VCaP (cell line): ENCODE results near the gene EML3.

Source experiments
- H3K27ac ChIP-seq: fragments of 450-650 bp; 2 replicates; pipeline ENCODE4 v1.5.1; 2017
- TF ChIP-seq, protein P1 (sequence below): fragments of 450-650 bp; conservative IDR thresholded peaks from 2 replicates; pipeline ENCODE4 v1.5.1; 2017; ENCODE audit warnings: mild to moderate bottlenecking, moderate library complexity

EML3 gene

DNA sequence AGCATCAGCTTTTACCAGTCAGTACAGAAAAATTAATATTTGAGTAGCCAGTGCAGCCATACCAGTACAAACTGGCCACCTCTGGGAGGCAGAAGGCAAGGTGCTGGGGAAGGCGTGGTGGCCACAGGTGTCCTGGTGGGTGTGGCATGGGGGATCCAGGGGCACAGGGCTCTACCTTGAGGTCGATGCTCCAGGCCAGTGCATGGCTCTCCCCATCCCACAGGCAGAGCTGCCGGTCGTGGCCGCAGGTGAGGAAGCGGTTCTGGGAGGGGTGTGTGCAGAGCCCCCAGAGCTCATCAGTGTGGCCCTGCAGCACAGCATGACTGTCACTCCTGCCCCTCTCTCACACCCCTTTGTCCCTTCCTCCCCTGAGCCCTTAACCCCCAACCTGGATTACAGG is 7.1 kb downstream of the EML3 start:
- TF ChIP-seq, protein P1, sequence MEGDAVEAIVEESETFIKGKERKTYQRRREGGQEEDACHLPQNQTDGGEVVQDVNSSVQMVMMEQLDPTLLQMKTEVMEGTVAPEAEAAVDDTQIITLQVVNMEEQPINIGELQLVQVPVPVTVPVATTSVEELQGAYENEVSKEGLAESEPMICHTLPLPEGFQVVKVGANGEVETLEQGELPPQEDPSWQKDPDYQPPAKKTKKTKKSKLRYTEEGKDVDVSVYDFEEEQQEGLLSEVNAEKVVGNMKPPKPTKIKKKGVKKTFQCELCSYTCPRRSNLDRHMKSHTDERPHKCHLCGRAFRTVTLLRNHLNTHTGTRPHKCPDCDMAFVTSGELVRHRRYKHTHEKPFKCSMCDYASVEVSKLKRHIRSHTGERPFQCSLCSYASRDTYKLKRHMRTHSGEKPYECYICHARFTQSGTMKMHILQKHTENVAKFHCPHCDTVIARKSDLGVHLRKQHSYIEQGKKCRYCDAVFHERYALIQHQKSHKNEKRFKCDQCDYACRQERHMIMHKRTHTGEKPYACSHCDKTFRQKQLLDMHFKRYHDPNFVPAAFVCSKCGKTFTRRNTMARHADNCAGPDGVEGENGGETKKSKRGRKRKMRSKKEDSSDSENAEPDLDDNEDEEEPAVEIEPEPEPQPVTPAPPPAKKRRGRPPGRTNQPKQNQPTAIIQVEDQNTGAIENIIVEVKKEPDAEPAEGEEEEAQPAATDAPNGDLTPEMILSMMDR, result no peak

DNA sequence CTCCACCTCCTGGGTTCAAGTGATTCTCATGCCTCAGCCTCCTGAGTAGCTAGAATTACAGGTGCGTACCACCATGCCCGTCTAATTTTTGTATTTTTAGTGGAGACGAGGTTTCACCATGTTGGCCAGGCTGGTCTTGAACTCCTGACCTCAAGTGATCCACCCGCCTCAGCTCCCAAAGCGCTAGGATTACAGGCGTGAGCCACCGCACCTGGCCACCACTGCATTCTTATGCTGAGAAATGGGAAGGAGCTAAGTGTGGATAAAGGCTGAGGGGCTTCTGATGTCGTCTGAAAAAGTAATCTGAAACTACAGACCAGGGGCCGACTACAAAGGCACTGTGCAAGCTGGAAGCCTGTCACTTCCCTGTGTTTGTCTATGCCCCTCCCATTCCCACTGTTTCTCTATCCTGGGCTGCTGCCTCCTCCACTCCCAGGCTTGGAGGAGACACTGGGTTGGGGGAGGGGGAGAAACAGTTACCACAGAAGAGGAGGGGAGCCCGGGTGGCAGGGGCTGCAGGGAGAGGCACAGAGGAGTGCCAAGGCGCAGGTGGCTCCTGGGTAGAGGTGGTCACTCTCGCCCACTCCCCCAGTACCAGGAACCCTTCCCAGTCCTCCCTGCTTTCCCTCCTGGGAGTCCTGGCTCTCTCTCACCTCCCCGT is 8.0 kb downstream of the EML3 start:
- TF ChIP-seq, protein P1, result no peak
- no peak overlapping the region for H3K27ac ChIP-seq

More for the DNA sequence above, 7.1 kb downstream of the EML3 start:
- no peak overlapping the region for H3K27ac ChIP-seq

DNA sequence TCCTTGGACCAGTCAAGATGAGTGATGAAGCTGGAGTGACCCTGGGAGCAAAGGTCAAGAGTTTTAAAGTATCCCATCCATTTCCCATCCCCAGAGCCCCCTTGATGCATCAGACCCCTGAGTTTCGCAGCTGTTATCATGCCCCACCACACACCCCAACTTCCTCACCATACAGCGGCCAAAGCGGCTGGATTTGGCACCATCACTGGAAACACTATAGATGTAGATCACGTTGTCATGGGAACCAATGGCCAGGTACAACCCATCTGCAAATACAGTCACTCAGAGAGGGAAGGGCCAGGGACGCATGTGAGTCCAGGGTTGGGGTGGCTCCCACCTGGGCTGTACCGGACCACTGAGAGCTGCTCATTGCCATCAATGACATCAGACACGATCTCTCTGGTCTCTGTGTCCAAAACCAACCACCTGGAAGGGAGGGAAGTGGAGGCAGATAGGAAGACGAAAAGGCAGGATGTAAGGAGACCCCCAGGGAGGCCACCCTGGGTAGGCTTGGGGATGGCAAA is 8.7 kb downstream of the EML3 start:
- no peak overlapping the region for H3K27ac ChIP-seq
- TF ChIP-seq, protein P1, result no peak

GRCh38 chr11:62603072-62603408 is 9.5 kb downstream of the EML3 start:
- H3K27ac ChIP-seq, result no peak overlapping the region
- TF ChIP-seq, protein P1, result no peak

- H3K27ac ChIP-seq, result peak overlapping the region; percentile 99
- TF ChIP-seq, protein P1, result no peak
Measured at GRCh38 chr11:62602141-62603071, 10.2 kb downstream of the EML3 start.

GRCh38 chr11:62601372-62602140 is 11.0 kb downstream of the EML3 start, which contains the start of gene MTA2:
MTA2 (minus strand) TSS chr11:62601865; CDS start chr11:62601450, 415 bp downstream.
- peak within 1 kb of the TSS; percentile 99 for H3K27ac ChIP-seq
- TF ChIP-seq, protein P1, result no peak

DNA sequence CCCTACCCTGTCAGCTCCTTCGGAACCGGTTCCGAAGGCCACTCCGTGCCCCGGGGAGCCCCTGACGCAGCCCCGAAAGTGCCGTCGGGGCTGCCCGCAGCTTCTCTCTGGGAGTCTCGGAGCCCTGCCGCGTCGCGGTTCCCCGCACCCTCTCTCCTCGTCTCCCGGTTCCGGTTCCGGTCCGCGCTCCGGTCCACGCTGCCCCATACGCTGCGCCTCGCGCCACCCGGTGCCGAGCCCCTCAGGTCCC is 11.5 kb downstream of the EML3 start:
- TF ChIP-seq, protein P1, result no peak
- peak overlapping the region; percentile 99 for H3K27ac ChIP-seq
